ES-I3 (cell line): ENCODE measurements around the gene ZNRF3.
"Not testable (repeated sequence)": the region's sequence is repeated elsewhere in the genome, so short reads cannot be mapped to it uniquely, and the experiment has no call there.

ENCODE experiments used
- H3K36me3 ChIP-seq: 2 replicates; pipeline ENCODE4 v1.6.1; 2013; ENCODE audit warnings: mild to moderate bottlenecking, low read length, control low read depth, moderate library complexity; ENCODE audit not compliant: insufficient read depth
- H3K4me1 ChIP-seq: 2 replicates; pipeline ENCODE4 v1.6.1; 2013; ENCODE audit warnings: mild to moderate bottlenecking, control low read depth, low read length; ENCODE audit not compliant: insufficient read depth
- H3K9ac ChIP-seq: 2 replicates; pipeline ENCODE4 v1.6.1; 2013; ENCODE audit warnings: low read depth, mild to moderate bottlenecking, low read length, moderate library complexity
- H3K9me3 ChIP-seq: 2 replicates; pipeline ENCODE4 v1.6.1; 2013; ENCODE audit warnings: mild to moderate bottlenecking, low read length, moderate library complexity; ENCODE audit not compliant: control insufficient read depth, insufficient read depth

ZNRF3 gene

DNA sequence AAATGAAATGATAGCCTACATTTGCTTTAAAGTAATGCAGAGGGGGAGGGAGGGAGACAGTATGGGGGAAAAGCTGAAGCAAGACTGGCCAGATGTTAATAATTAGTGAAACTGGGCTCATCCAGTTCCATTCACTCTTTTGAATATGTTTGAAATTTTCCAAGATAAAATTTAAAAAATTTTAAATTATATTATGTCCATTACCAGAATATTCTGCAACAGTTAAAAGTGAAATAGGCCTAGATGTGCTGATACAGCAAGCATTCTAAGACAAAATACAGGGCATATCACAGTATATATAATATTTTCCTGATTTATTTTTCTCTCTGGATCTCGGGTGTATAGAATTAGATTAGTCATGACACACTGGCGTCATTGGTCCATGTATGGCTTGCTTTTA is 13.6 kb upstream of the ZNRF3 start:
- Histone ChIP-seq H3K9ac (no peak overlapping the region), H3K36me3 (no peaks in the 10 kb centered on the region), H3K4me1 (no peaks in the 10 kb centered on the region), H3K9me3 (no peaks in the 10 kb centered on the region)

DNA sequence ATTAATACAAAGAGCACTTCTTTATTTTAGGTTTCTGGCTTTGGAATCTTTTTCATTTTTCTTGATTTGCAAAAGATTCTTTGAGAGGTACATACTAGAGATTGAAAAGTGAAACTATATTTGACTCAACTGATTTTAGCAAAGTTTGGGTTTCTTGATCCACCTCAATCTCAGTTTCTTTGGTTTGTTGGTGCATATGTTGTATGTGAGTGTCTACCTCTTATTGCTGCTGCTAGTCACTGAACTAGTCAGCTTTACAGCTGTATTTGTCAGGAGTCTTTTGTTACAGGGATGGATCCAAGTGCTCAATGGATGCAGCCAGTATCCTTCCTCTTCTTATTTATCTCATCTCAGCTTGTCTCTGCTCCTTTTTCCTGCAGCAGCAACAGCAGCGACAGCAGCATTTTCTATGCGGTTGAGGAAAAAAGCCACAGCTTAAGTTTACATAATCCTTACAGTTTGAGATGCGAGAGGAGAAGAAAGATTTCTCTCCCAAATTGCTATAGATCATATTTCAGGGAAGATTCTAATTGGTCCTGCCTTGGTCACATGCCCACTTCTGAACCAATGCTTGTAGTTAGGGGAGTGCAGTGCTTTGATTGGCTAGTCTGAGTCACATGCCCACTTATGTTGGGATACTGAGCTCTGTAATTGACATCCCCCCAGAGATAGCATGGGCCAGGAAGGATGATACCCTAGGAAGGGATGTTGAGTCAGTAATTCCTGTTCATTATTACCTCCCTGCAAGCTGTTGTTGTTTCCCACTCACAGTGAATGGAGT is 10.0 kb upstream of the ZNRF3 start:
- Histone ChIP-seq H3K9me3 (no peaks in the 10 kb centered on the region), H3K9ac (peak overlapping the region; percentile 4; the same call in 1 of the 2 replicates), H3K4me1 (no peaks in the 10 kb centered on the region), H3K36me3 (no peaks in the 10 kb centered on the region)

DNA sequence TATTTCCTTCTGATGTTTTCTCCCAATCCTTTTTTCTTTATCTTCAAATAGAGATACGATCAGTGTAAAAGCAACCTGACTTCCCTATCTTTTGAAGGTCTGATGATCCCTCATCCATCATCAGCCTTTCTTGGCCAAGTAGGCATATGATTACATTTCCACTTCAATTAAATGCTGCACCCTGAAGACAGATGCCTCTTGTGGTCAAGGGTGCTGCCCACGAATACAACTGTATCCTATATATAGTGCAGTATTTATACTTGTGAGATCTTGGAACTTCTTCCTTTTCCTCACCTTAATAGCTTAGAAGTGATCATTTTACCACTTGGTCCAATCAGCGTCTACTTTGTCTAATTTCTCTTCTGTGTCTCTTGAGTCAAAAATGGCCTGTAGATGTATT is 9.3 kb upstream of the ZNRF3 start:
- no peaks in the 10 kb centered on the region for H3K9me3 ChIP-seq
- no peak overlapping the region for H3K9ac ChIP-seq
- no peaks in the 10 kb centered on the region for H3K4me1 ChIP-seq
- no peaks in the 10 kb centered on the region for H3K36me3 ChIP-seq

DNA sequence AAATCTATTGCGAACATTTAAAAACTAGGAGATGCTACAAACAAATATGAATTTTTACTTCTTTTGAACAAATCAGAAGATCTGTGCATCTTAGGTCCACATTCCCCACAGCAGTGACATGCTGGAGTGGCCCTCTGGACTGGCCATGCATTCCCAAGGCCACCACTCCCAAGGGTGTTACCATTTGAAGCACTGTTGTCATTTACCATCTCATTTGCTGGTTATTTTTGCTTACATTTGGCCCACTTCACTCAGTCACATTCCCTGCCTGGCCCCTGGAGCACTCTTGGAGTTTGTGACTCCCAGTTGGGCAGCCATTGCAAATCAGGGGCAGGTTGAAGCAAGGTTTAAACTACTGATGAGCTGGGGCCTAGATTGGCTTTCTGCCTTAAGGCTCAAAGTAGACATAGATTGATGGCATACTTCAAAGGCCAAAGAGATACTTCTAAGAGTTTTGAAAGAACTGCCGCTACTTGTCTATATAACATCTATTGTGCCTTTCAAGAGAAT is 8.5 kb upstream of the ZNRF3 start:
- Histone ChIP-seq H3K36me3 (no peaks in the 10 kb centered on the region), H3K4me1 (no peaks in the 10 kb centered on the region), H3K9me3 (no peaks in the 10 kb centered on the region), H3K9ac (no peak overlapping the region)

DNA sequence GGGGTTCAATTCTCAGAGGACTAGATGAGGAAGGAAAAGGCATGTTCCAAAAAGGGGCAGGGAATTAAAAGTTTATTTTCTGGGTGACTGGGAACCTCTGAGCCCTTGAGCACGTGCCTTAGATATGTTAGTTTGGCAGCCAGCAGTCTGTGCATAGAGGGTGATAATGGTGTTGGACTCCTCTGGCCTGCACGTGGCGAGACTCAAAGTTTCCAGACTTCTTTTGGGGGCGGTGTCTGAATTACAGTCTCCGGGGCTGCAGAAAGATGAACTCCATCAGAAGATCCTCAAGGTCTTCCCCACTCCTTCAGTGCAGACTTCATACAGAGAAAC is 861 bp upstream of the ZNRF3 start:
- Histone ChIP-seq H3K9ac (peak overlapping the region; percentile 73), H3K36me3 (no peaks in the 10 kb centered on the region), H3K4me1 (peaks cover 12% of the 10 kb centered on the region), H3K9me3 (no peaks in the 10 kb centered on the region)

DNA sequence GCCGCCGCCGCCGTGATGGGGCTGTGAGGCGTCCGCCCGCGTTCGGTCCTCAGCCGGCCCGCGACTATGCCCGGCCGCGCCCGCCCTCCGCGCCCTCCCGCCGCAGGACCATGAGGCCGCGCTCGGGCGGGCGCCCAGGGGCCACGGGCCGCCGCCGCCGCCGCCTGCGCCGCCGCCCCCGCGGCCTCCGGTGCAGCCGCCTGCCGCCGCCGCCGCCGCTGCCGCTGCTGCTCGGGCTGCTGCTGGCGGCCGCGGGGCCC is 215 bp downstream of the ZNRF3 start:
- no peaks in the 10 kb centered on the region for H3K36me3 ChIP-seq
- peaks cover 19% of the 10 kb centered on the region for H3K4me1 ChIP-seq
- H3K9ac ChIP-seq: peak overlapping the region; percentile 77
- H3K9me3 ChIP-seq: no peaks in the 10 kb centered on the region

DNA sequence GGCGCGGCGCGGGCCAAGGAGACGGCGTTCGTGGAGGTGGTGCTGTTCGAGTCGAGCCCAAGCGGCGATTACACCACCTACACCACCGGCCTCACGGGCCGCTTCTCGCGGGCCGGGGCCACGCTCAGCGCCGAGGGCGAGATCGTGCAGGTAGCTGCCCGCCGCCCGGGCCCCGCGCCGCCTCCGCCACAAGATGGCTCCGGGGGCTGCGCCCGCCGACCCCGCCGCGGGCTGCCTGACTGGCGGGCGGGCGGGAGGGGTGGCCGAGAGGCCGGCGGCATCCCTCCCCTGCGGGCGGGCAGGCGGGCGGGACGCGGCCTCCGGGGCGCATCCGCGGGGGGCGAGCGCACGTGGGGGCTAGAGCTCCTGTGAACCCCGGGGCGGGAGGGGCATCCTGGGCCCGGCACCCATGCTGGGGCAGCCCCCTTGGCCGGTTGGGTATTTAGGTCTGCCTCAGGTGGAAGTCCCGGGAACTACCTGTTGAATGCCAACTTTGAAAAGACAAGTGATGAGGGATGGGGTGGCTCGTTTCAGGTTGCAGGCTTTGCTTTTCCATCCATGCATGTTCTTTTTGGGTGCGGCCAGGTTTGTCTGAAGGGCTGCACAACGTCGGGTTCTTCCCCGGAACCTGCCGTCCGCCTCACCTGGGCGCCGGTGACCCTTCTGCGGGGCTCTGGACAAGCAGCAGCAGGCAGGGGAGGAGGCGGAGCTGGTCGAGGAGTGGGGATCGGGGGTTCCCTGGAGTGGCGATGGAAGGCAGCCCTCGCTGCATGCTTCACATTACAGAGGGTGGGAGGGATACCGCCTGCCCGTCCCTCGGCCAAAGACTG is 760 bp downstream of the ZNRF3 start:
- Histone ChIP-seq H3K9me3 (no peaks in the 10 kb centered on the region), H3K9ac (peak overlapping the region; percentile 77), H3K36me3 (no peaks in the 10 kb centered on the region), H3K4me1 (peaks cover 21% of the 10 kb centered on the region)

DNA sequence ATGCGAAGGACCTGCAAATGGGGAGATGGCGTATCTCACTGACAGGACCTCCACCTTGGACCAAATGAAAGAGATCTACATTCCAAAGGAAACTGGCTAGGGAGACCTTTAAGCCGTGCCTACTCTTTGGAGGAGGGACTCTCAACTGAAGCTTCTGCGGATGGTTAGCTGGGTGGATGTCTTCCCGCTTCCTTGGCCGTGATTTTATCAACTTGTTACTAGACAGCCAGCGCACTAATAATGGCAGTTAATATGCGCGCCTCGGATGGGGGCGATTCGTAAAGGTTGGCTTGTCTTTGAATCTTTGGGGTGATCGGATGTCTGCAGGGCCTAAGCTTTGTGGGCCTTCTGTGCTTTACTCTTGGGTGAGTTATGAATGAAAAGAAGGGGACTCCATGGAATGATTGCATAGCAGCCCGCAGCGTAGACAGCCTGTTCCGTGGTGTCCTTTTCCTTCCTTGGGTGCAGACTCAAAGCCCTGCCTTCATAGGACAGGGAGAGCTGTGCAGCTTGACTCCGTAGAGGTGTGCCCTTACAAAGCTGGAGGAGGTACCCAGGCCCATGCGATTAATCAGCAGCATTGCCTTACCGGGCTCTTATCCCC is 1.5 kb downstream of the ZNRF3 start:
- Histone ChIP-seq H3K4me1 (peaks cover 22% of the 10 kb centered on the region), H3K36me3 (no peaks in the 10 kb centered on the region), H3K9ac (peak overlapping the region; percentile 77), H3K9me3 (no peaks in the 10 kb centered on the region)

DNA sequence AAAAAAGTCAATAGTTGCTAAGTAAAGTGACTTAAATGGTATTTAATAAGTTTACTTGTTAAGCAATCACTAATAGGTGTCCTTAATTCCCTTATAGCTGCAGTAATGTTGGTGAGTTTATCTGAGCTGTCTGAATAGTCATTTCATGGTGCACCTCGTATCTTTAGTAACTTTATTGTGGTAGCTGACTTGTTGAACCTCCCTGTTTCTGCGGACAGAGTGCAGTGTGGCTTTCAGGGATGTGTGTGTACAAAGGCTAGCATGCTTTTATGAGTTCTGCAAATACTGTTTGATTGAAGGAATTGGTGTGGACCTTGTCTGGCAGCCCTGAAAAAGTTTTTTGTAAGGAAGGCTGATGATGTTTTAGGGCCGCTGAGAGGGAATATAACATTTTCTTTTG is 2.6 kb downstream of the ZNRF3 start:
- H3K9ac ChIP-seq: no peak overlapping the region
- peaks cover 22% of the 10 kb centered on the region for H3K4me1 ChIP-seq
- H3K36me3 ChIP-seq: no peaks in the 10 kb centered on the region
- no peaks in the 10 kb centered on the region for H3K9me3 ChIP-seq

DNA sequence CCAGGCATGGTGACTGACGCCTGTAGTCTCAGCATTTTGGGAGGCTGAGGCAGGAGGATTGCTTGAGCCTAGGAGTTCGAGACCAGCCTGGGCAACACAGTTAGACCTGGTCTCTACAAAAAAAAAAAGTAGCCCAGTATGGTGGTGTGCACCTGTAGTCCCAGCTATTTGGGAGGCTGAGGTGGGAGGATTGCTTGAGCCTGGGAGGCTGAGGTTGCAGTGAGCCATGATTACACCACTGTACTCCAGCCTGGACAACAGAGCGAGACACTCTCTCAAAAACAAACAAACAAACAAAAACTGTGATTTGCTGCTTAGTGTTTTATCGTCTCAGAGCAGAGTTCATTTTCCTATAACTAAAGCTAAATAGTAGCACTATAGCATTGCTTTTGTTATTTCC is 3.3 kb downstream of the ZNRF3 start:
- not testable (repeated sequence) for H3K9me3 ChIP-seq, H3K36me3 ChIP-seq, H3K9ac ChIP-seq
- H3K4me1 ChIP-seq: peaks cover 30% of the 10 kb centered on the region

DNA sequence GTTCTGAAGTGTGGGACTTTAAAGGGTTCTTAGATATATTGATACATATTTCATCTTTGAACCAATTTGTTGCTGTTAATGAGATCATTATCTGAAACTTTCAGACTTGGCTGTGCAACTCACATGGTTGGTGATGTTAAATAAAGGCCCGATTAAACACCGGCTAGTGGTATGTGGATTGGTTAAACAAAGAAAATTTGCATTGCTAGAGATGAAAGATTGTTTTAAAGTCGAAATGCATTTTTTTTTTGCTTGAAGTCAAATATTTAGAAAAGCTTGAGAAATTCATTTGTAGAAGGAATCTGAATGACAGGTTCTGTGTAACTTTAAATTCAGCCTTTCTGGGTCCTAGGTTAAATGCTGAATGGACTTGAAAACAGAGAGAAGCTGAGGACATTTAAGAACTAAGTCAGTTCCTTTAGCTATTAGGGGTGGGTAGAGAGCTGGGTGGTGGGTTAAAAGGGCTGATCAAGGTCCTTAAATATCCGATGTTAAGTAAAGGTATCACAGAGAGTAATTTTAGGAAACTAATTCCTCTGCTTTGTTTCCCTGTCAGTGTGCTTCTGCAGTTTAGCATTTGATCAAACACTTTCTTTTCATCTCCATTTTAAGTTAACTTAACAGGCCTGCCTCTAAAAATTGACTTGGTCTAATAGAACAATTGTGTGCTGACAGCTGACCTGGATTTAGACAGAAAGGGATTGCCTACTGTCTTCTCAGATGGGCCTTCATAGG is 4.5 kb downstream of the ZNRF3 start:
- Histone ChIP-seq H3K36me3 (no peaks in the 10 kb centered on the region), H3K4me1 (peaks cover 31% of the 10 kb centered on the region), H3K9ac (no peak overlapping the region), H3K9me3 (no peaks in the 10 kb centered on the region)

DNA sequence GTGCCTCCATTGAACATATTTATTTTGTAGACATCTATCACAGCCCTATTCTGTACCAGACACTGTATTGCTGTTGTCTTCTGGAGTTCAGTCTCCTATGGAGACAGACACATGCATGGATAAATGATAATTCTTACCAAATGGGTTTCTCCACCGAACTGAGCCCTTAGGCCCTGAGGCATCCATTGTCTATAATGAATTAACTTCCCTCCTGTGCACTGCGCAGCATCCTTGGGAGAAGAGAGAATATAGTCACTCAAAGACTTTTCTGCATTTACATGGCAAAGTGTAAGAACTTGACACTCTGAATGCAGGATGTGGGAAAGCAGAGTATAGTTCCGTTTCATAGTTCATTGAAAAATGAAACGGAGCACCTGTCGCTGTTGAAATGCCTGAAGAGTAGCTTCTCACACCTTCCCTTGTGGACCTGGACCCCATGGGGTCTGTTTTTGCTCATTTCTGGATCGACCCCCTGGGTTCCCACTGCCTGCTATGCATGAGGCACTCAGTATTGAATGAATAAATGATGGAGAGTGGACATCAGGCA is 6.2 kb downstream of the ZNRF3 start:
- H3K9me3 ChIP-seq: no peaks in the 10 kb centered on the region

DNA sequence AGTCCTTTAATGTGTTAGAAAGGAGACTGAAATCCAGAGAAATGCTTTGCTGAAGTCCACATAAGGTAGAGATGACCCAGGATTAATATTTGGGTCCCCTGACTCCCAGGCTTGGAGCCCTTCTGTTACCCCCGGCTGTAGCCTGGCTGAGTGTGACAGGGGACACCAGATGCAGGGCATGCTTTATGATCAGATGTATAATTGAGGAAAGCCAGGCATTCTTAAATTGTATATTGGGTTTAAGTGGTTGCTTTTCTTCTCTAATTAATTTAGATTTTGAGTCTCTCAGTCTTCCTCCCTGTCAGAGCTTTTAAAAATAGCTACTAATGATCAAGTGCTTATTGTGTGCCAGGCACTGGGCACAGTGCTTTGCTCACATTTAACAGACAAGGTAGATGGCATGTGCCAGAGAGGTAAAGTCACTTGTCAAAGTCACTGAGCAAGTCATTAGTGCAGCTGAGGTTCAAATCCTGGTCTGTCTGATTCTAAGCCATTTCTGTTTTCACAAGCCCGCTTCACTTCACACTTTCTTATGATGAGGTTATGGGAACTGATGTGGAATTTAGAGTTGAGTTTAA is 7.9 kb downstream of the ZNRF3 start:
- Histone ChIP-seq H3K4me1 (peaks cover 31% of the 10 kb centered on the region), H3K36me3 (no peaks in the 10 kb centered on the region), H3K9me3 (no peaks in the 10 kb centered on the region), H3K9ac (no peak overlapping the region)

More for the DNA sequence above, 6.2 kb downstream of the ZNRF3 start:
- Histone ChIP-seq H3K4me1 (peaks cover 31% of the 10 kb centered on the region), H3K9ac (no peak overlapping the region), H3K36me3 (no peaks in the 10 kb centered on the region)

DNA sequence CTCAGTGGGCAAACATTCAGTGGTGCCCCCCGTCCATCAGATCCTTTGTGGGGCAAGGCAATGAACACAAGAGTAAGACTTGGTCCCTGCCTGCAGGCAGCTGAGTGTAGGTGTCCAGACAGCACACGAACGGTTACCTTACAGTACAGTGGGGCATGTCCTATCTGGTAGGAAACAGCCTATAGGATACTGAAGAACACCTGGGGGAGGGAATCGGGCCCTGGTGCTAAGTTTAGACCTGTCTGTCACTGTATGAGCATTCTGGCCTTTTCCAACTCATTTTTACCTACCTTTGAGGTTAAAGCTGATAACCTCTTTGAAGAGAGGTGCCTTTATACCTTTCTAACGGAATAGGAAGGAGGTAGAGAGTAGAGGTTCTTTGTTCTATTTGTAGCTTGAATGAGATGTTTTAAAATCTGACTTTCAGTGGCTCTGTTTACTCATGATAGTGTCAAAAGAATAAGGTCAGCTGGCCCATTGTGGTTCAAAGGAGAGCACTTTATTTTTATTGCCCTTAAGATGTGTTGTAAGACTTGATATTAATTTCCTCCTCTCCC is 8.9 kb downstream of the ZNRF3 start:
- H3K36me3 ChIP-seq: no peaks in the 10 kb centered on the region
- peaks cover 38% of the 10 kb centered on the region for H3K4me1 ChIP-seq
- H3K9ac ChIP-seq: no peak overlapping the region
- H3K9me3 ChIP-seq: no peaks in the 10 kb centered on the region
